ENCODE data around the gene HLX.

Gene HLX

DNA sequence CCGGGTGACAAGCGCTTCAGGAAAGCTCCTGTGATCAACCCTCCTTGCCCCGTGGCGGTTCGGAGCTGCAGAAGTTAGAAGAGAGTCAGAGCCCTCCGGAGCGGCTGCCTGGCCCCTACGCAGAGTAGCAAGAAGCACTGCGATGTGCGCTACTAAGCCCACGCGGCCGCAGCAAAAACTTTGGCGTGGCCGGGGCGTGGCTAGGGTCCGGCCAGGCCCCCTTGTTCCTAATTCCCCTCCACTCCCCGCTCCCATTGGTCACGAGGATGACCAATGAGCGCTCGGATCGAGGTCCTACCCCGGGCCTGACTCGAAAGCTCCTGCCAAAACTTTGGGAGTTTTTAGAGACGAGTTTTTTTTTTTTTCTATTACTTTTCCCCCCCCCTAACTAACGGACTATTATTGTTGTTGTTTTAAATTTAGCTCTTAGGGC lies at the start of gene HLX:
TSS of gene HLX (plus strand) at position 368 of the 433 bp plus-strand sequence. CDS start 415 bp downstream, outside the sequence.
- DNase-seq: no peak

- DNase-seq: no peak
Measured at GRCh38 chr1:220833436-220833835, 45.8 kb upstream of the HLX start.

GRCh38 chr1:220834155-220834870 lies 44.9 kb upstream of the HLX start:
- DNase-seq: no peak

DNA sequence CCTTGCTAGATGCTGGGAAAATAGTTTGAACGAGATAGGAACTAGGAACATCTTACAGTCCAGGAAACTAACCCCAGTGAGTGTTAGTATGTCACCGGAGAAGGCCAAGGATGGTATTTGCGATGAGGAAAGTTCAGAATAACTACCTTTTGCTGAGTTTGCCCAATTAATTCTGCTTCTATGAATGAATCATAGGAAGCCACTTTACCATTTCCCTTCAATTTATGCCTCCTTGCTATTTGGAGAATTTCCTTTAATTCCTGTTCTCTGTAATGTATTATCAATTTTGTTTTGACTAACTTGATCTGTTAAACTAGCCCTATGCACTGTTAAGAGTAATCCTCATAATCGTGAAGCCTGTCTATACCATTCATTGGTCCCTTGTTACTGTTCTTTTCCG lies 40.7 kb upstream of the HLX start:
- no peak for DNase-seq

DNA sequence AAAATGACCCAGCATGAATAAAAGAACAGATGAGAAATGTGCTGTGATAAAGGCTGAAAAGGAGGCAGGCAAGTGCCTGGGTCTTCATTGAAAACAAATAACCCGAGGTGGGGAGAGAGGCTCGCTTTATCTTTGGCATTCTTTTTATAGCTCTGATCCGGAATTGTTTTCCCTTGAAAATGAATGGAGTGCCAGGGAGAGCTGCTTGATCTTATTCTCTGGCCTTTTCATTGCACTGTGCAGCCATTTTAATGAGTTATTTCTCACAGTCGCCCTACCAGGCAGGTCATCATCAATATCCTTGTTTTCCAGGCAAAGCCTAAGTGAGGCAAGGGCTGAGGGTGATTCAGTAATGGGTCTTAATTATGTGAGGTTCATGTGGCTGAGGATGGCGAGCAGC lies 39.8 kb upstream of the HLX start:
- DNase-seq: no peak

DNA sequence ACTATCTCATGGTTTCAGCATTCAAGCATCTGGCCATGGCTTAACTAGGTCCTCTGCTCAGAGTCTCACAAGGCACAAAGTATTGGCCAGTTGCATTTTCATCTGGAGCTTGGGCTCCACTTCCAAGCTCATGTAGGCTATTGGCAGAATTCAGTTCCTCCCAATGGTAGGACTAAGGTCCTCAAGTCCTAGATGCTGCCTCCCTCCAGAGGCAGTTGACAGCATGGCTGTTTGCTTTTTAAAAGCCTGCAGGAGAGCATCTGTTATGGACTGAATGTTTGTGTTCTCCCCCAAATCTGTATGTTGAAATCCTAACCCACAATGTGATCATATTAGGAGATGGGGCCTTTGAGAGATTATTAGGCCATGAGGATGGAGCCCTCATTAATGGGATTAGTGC lies 38.0 kb upstream of the HLX start:
- DNase-seq: no peak

- DNase-seq: no peak
Measured at GRCh38 chr1:220843481-220844011, 35.7 kb upstream of the HLX start.

GRCh38 chr1:220852408-220852807 lies 26.8 kb upstream of the HLX start:
- no peak for DNase-seq

- no peak for DNase-seq
Measured at GRCh38 chr1:220872296-220872695, 6.9 kb upstream of the HLX start.

DNA sequence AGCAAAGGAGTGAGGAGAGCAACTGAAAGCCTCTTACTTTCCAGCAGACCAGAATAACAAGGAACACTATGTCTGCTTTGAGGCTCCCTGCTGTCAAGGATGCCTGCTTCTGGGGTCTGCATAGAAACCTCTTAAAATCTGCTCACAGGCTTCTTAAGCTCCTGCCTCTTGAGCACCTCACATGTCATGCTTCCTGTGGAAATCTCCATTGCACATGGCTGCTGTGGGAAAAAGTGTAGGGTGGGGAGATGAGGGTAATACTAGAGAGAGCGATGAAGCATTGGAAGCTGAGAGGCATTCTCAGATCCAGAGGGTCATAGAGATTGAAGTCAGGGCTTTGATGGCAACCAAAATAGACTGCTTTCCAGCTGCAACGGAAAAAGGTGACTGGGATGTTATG lies 6.2 kb upstream of the HLX start:
- peak in 1 of 2 experiments; percentile 5 for DNase-seq

GRCh38 chr1:220873868-220874655 lies 5.2 kb upstream of the HLX start:
- no peak for DNase-seq

- no peak for DNase-seq
Measured at GRCh38 chr1:220875260-220875659, 4.0 kb upstream of the HLX start.

DNA sequence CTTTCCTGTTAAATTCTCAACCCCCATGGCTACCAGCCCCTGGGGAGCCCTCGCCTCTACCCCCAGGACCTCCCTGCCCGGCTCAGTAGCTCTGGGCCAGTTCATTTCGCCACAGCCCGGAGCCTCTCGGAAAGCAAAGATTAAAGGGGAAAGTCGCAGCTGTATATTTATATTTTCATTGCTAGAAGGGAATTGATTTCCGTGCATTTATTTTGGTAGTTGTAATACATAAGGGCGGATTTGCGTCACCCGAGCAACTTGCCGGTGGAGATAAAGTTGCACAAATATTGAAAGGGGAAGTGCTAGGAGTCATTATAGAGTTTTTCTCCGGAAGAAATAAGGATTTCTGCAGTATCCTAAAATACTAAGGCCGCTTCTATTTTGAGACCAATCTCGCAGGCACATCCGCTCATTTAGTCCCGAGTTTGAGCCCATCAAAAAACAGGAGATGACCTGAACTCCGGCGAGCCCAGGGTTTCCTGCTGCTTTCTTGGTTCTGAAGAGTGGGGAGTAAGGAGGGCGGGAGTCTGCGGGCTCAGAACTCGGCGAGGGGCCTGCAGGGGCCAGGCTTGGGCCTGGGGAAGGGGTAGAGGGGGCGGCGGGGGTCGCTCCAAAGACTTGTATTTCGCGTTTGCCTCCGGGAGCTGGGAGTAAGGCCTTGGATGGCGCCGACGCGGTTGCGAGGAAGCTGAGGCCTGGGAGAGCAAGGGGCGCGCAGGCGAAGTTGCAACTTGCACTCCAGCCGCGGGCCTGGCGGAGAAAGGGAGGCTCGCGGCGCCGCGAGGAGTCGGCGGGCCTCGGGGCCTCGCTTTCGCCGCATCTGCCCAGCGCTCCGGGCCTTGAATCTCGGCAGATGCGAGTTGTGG lies 2.5 kb upstream of the HLX start:
- no peak for DNase-seq

DNA sequence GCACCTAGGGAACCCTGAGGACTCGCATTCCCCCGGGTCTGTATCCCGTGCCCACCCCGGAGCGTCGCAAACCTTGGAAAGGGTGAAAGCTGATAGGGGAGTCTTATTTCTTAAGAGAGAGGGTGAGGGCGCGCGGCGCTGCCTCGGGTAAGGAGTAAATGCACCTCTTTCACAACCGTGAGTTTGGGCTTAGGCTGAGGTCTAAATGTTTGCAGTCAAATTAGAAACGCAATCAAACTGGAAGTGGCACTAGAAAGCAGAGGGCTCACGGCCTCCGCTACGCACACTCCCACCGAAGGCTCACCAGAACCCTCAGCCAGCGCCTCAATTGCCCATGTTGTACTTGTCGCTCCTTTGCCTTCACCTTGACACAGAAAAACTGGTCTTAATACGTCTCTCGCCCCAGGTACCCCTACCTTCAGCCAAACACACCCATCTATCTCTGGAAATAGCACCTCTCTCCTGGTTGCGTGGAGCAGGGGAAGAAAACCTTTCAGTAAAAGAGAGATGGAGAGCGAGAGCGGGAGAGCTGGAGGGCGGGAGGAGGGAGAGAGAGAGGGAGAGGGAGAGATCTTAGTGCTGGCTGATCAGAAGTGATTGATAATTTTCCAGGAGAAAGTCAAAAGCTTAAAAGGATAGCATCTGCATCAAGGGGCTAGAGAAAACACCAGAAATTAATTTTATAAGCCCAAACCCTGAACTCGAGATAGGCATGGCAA lies 1.7 kb upstream of the HLX start:
- no peak for DNase-seq

GRCh38 chr1:220878191-220879075 lies 810 bp upstream of the HLX start:
- DNase-seq: no peak

- DNase-seq: no peak
Measured at GRCh38 chr1:220879509-220880361, 492 bp downstream of the HLX start.

DNA sequence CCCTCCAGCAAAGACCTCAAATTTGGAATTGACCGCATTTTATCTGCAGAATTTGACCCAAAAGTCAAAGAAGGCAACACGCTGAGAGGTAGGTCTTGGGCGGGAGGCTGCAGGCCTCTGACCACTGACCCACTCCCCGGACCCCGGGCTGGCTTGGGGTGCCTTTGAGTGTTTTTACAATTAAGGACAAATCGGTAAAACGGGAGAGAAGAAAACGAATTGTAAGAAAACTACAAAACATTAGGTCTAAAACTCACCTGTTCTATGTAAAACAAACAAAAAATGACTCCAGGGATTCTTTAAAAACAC lies 1.1 kb downstream of the HLX start:
- DNase-seq: no peak

DNA sequence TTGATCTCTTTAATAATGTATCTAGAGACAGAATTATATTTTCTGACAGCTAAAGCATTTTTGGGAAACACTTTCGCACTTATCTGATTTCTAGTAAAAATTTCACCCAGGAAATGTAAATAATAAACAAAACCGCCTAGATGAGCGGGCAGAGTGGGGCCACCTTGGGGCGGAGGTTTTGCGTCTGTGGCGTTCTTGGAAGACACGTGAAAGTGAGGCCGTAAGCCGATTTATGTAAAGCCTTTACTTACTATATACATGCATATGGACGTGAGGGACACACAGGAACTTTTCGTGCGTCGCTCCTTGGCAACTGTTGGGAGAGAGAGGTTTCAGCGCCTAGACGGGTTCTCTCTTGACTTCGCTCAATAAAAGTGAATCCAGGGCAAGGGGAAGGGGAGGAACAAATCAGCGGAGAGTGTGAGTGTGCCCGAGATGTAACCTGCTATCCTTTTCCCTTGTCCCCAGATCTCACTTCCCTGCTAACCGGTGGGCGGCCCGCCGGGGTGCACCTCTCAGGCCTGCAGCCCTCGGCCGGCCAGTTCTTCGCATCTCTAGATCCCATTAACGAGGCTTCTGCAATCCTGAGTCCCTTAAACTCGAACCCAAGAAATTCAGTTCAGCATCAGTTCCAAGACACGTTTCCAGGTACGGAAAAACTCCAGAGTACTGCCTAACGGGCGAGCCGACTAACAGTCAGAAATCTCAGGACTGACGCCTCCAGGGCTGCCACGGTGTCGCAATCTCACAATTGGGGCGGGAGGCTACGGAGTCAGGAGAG lies 1.7 kb downstream of the HLX start:
- no peak for DNase-seq

- DNase-seq: no peak
Measured at GRCh38 chr1:220882061-220882891, 3.0 kb downstream of the HLX start.
